Measurements from ENCODE around the gene C11orf24.

GRCh38 chr11:68226421-68226820 is 45.4 kb downstream of the C11orf24 start:
- TF ChIP-seq CTCF (IDR thresholded peaks at IDR 0.05) (no peak), SMC3 (IDR thresholded peaks at IDR 0.05) (no peak), TFCP2L1 (CRISPR knock-in tag; IDR thresholded peaks at IDR 0.05) (no peak), NFE2L2 (conservative IDR thresholded peaks at IDR 0.05; ENCODE audit: low read length) (no peak), POLR2A (IDR thresholded peaks at IDR 0.05; ENCODE audit: low read length) (no peak), RAD21 (conservative IDR thresholded peaks at IDR 0.05 in 1 of 2, IDR thresholded peaks at IDR 0.05 in 1 of 2) (no peak), EP300 (IDR thresholded peaks at IDR 0.05) (no peak)
